ENCODE data around the gene ANXA2.
"Not testable (repeated sequence)": the region's sequence is repeated elsewhere in the genome, so short reads cannot be mapped to it uniquely, and the experiment has no call there.

ANXA2 gene

GRCh38 chr15:60362321-60363086 lies 35.3 kb downstream of the ANXA2 start:
- Histone ChIP-seq H3K56ac (ENCODE audit: low read length) (no peak overlapping the region), H3K79me2 (ENCODE audit: control insufficient read depth, insufficient read depth, low read length) (no peaks in the 10 kb centered on the region), H2BK120ac (ENCODE audit: low read depth, low read length) (no peak overlapping the region), H2BK5ac (ENCODE audit: low read length) (no peak overlapping the region), H3K4me2 (ENCODE audit: low read length) (no peak overlapping the region), H2BK15ac (replicated peaks; ENCODE audit: low read depth) (no peak overlapping the region), H3K27ac (ENCODE audit: low read depth, low read length) (no peak overlapping the region), H3K9ac (ENCODE audit: low read length) (no peak overlapping the region), H4K5ac (ENCODE audit: low read length) (no peak overlapping the region), H3K4me1 (ENCODE audit: control insufficient read depth, low read depth, low read length) (no peaks in the 10 kb centered on the region), H3K23ac (ENCODE audit: low read length) (no peak overlapping the region), H3K4ac (ENCODE audit: low read depth, low read length) (no peak overlapping the region), H4K8ac (ENCODE audit: low read depth, low read length) (no peak overlapping the region), H3K18ac (ENCODE audit: low read length) (no peak overlapping the region), H2AK5ac (ENCODE audit: low read length) (no peak overlapping the region), H3K4me3 (ENCODE audit: low read length) (no peak overlapping the region), H3K79me1 (ENCODE audit: low read length) (peaks cover 8% of the 10 kb centered on the region), H3K36me3 (ENCODE audit: control insufficient read depth, insufficient read depth, low read length) (peaks cover 14% of the 10 kb centered on the region), H3K27me3 (ENCODE audit: insufficient read depth, low read length, poor library complexity) (no peaks in the 10 kb centered on the region)
- 100% methylated on average over 1 of the region's 8 CpGs for WGBS (ENCODE audit: extremely low coverage, insufficient coverage, low lambda C conversion rate)
- no peak for DNase-seq

GRCh38 chr15:60359738-60360137 lies 38.0 kb downstream of the ANXA2 start:
- not testable (repeated sequence) for H2BK120ac ChIP-seq (ENCODE audit: low read depth, low read length)

GRCh38 chr15:60358935-60359682 lies 38.7 kb downstream of the ANXA2 start:
- Histone ChIP-seq H4K5ac (ENCODE audit: low read length) (no peak overlapping the region), H3K36me3 (ENCODE audit: control insufficient read depth, insufficient read depth, low read length) (peaks cover 27% of the 10 kb centered on the region), H3K4me1 (ENCODE audit: control insufficient read depth, low read depth, low read length) (no peaks in the 10 kb centered on the region), H3K27me3 (ENCODE audit: insufficient read depth, low read length, poor library complexity) (no peaks in the 10 kb centered on the region), H2BK15ac (replicated peaks; ENCODE audit: low read depth) (no peak overlapping the region), H2AK5ac (ENCODE audit: low read length) (no peak overlapping the region), H3K79me1 (ENCODE audit: low read length) (peaks cover 10% of the 10 kb centered on the region), H3K4ac (ENCODE audit: low read depth, low read length) (no peak overlapping the region), H2BK5ac (ENCODE audit: low read length) (no peak overlapping the region), H3K23ac (ENCODE audit: low read length) (no peak overlapping the region), H3K56ac (ENCODE audit: low read length) (no peak overlapping the region), H3K4me3 (ENCODE audit: low read length) (no peak overlapping the region), H3K9ac (ENCODE audit: low read length) (no peak overlapping the region), H4K8ac (ENCODE audit: low read depth, low read length) (no peak overlapping the region), H3K4me2 (ENCODE audit: low read length) (no peak overlapping the region), H3K27ac (ENCODE audit: low read depth, low read length) (no peak overlapping the region), H2BK120ac (ENCODE audit: low read depth, low read length) (no peak overlapping the region), H3K79me2 (ENCODE audit: control insufficient read depth, insufficient read depth, low read length) (no peaks in the 10 kb centered on the region), H3K18ac (ENCODE audit: low read length) (no peak overlapping the region)
- no peak for DNase-seq
- no CpG with 5 or more reads among the region's 10 CpGs for WGBS (ENCODE audit: extremely low coverage, insufficient coverage, low lambda C conversion rate)

More at GRCh38 chr15:60359738-60360137, 38.0 kb downstream of the ANXA2 start:
- peak; percentile 51 for DNase-seq
- not testable (repeated sequence) for H3K4me3 ChIP-seq (ENCODE audit: low read length); H3K9ac ChIP-seq (ENCODE audit: low read length); H2AK5ac ChIP-seq (ENCODE audit: low read length); H3K79me2 ChIP-seq (ENCODE audit: control insufficient read depth, insufficient read depth, low read length); H4K5ac ChIP-seq (ENCODE audit: low read length); H2BK15ac ChIP-seq (replicated peaks; ENCODE audit: low read depth); H3K23ac ChIP-seq (ENCODE audit: low read length); H3K56ac ChIP-seq (ENCODE audit: low read length); H3K4me1 ChIP-seq (ENCODE audit: control insufficient read depth, low read depth, low read length); H3K4ac ChIP-seq (ENCODE audit: low read depth, low read length); H3K27ac ChIP-seq (ENCODE audit: low read depth, low read length); H3K79me1 ChIP-seq (ENCODE audit: low read length); H2BK5ac ChIP-seq (ENCODE audit: low read length); H3K4me2 ChIP-seq (ENCODE audit: low read length); H4K8ac ChIP-seq (ENCODE audit: low read depth, low read length); H3K18ac ChIP-seq (ENCODE audit: low read length); H3K27me3 ChIP-seq (ENCODE audit: insufficient read depth, low read length, poor library complexity)
- peaks cover 26% of the 10 kb centered on the region for H3K36me3 ChIP-seq (ENCODE audit: control insufficient read depth, insufficient read depth, low read length)
- WGBS (ENCODE audit: extremely low coverage, insufficient coverage, low lambda C conversion rate): no CpG with 5 or more reads among the region's 10 CpGs

GRCh38 chr15:60356832-60357231 lies 41.0 kb downstream of the ANXA2 start:
- Histone ChIP-seq H3K36me3 (ENCODE audit: control insufficient read depth, insufficient read depth, low read length) (peaks cover 34% of the 10 kb centered on the region), H3K56ac (ENCODE audit: low read length) (no peak overlapping the region)
- no CpG with 5 or more reads among the region's 4 CpGs for WGBS (ENCODE audit: extremely low coverage, insufficient coverage, low lambda C conversion rate)

GRCh38 chr15:60355148-60355857 lies 42.5 kb downstream of the ANXA2 start:
- H3K4me2 ChIP-seq (ENCODE audit: low read length): no peak overlapping the region
- no CpG with 5 or more reads among the region's 10 CpGs for WGBS (ENCODE audit: extremely low coverage, insufficient coverage, low lambda C conversion rate)
- H3K9ac ChIP-seq (ENCODE audit: low read length): no peak overlapping the region
- no peak overlapping the region for H2BK120ac ChIP-seq (ENCODE audit: low read depth, low read length)
- no peak overlapping the region for H4K5ac ChIP-seq (ENCODE audit: low read length)
- H3K36me3 ChIP-seq (ENCODE audit: control insufficient read depth, insufficient read depth, low read length): peaks cover 38% of the 10 kb centered on the region
- H3K79me1 ChIP-seq (ENCODE audit: low read length): peaks cover 5% of the 10 kb centered on the region
- no peak overlapping the region for H3K23ac ChIP-seq (ENCODE audit: low read length)
- H2BK5ac ChIP-seq (ENCODE audit: low read length): no peak overlapping the region
- H3K27ac ChIP-seq (ENCODE audit: low read depth, low read length): no peak overlapping the region
- H3K18ac ChIP-seq (ENCODE audit: low read length): no peak overlapping the region
- H2AK5ac ChIP-seq (ENCODE audit: low read length): no peak overlapping the region
- no peak overlapping the region for H4K8ac ChIP-seq (ENCODE audit: low read depth, low read length)
- no peak overlapping the region for H3K4me3 ChIP-seq (ENCODE audit: low read length)
- no peak overlapping the region for H3K56ac ChIP-seq (ENCODE audit: low read length)
- no peak overlapping the region for H3K4ac ChIP-seq (ENCODE audit: low read depth, low read length)
- H3K27me3 ChIP-seq (ENCODE audit: insufficient read depth, low read length, poor library complexity): no peaks in the 10 kb centered on the region
- H2BK15ac ChIP-seq (replicated peaks; ENCODE audit: low read depth): no peak overlapping the region
- no peak for DNase-seq
- H3K79me2 ChIP-seq (ENCODE audit: control insufficient read depth, insufficient read depth, low read length): no peaks in the 10 kb centered on the region
- H3K4me1 ChIP-seq (ENCODE audit: control insufficient read depth, low read depth, low read length): no peaks in the 10 kb centered on the region

More at GRCh38 chr15:60356832-60357231, 41.0 kb downstream of the ANXA2 start:
- Histone ChIP-seq H2BK15ac (replicated peaks; ENCODE audit: low read depth) (no peak overlapping the region), H2AK5ac (ENCODE audit: low read length) (no peak overlapping the region), H3K79me2 (ENCODE audit: control insufficient read depth, insufficient read depth, low read length) (no peaks in the 10 kb centered on the region), H3K23ac (ENCODE audit: low read length) (no peak overlapping the region), H4K8ac (ENCODE audit: low read depth, low read length) (no peak overlapping the region), H3K27me3 (ENCODE audit: insufficient read depth, low read length, poor library complexity) (no peaks in the 10 kb centered on the region), H3K4me1 (ENCODE audit: control insufficient read depth, low read depth, low read length) (no peaks in the 10 kb centered on the region), H3K4me2 (ENCODE audit: low read length) (no peak overlapping the region), H3K4me3 (ENCODE audit: low read length) (no peak overlapping the region), H2BK120ac (ENCODE audit: low read depth, low read length) (no peak overlapping the region), H3K18ac (ENCODE audit: low read length) (no peak overlapping the region), H2BK5ac (ENCODE audit: low read length) (no peak overlapping the region), H3K9ac (ENCODE audit: low read length) (no peak overlapping the region), H4K5ac (ENCODE audit: low read length) (no peak overlapping the region), H3K4ac (ENCODE audit: low read depth, low read length) (no peak overlapping the region), H3K27ac (ENCODE audit: low read depth, low read length) (no peak overlapping the region), H3K79me1 (ENCODE audit: low read length) (peaks cover 5% of the 10 kb centered on the region)
- no peak for DNase-seq

All from mesendoderm (in vitro differentiated cells).